ENCODE results near the gene WDR73.

- no peak for TF ChIP-seq RAD21 (conservative IDR thresholded peaks at IDR 0.05 in 1 of 2, IDR thresholded peaks at IDR 0.05 in 1 of 2)
- TF ChIP-seq, protein P1, sequence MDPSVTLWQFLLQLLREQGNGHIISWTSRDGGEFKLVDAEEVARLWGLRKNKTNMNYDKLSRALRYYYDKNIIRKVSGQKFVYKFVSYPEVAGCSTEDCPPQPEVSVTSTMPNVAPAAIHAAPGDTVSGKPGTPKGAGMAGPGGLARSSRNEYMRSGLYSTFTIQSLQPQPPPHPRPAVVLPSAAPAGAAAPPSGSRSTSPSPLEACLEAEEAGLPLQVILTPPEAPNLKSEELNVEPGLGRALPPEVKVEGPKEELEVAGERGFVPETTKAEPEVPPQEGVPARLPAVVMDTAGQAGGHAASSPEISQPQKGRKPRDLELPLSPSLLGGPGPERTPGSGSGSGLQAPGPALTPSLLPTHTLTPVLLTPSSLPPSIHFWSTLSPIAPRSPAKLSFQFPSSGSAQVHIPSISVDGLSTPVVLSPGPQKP (IDR thresholded peaks at IDR 0.05; ENCODE audit: low read depth, low read length), result no peak
- TF ChIP-seq, protein P2, sequence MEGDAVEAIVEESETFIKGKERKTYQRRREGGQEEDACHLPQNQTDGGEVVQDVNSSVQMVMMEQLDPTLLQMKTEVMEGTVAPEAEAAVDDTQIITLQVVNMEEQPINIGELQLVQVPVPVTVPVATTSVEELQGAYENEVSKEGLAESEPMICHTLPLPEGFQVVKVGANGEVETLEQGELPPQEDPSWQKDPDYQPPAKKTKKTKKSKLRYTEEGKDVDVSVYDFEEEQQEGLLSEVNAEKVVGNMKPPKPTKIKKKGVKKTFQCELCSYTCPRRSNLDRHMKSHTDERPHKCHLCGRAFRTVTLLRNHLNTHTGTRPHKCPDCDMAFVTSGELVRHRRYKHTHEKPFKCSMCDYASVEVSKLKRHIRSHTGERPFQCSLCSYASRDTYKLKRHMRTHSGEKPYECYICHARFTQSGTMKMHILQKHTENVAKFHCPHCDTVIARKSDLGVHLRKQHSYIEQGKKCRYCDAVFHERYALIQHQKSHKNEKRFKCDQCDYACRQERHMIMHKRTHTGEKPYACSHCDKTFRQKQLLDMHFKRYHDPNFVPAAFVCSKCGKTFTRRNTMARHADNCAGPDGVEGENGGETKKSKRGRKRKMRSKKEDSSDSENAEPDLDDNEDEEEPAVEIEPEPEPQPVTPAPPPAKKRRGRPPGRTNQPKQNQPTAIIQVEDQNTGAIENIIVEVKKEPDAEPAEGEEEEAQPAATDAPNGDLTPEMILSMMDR (IDR thresholded peaks at IDR 0.05), result no peak
- TF ChIP-seq HDAC2 (IDR thresholded peaks at IDR 0.05), result no peak
- TF ChIP-seq ESRRA (IDR thresholded peaks at IDR 0.05; ENCODE audit: borderline replicate concordance, low read length), result no peak
- no peak for TF ChIP-seq ZSCAN20 (CRISPR knock-in tag; IDR thresholded peaks at IDR 0.05)
- TF ChIP-seq HMGXB4 (CRISPR knock-in tag; IDR thresholded peaks at IDR 0.05; ENCODE audit: borderline replicate concordance), result no peak
- no peak for TF ChIP-seq TP53 (CRISPR knock-in tag; IDR thresholded peaks at IDR 0.05)
- TF ChIP-seq EP300 (IDR thresholded peaks at IDR 0.05), result no peak
- TF ChIP-seq POLR2A (IDR thresholded peaks at IDR 0.05; ENCODE audit: low read length), result no peak
- TF ChIP-seq CHD2 (IDR thresholded peaks at IDR 0.05; ENCODE audit: low read length, partially characterized antibody), result no peak
- no peak for TF ChIP-seq BCL3 (IDR thresholded peaks at IDR 0.05)
Observed at GRCh38 chr15:84621358-84621979, 32.6 kb downstream of the WDR73 start.
